ENCODE measurements around the gene DOLK. TPM values are rescaled to one million over a fixed set of nuclear protein-coding genes. Genes with fewer than 3 reads are reported as not detected.

DOLK gene
- total RNA-seq, 1 experiment from 2014 or later: 14.8 TPM

DNA sequence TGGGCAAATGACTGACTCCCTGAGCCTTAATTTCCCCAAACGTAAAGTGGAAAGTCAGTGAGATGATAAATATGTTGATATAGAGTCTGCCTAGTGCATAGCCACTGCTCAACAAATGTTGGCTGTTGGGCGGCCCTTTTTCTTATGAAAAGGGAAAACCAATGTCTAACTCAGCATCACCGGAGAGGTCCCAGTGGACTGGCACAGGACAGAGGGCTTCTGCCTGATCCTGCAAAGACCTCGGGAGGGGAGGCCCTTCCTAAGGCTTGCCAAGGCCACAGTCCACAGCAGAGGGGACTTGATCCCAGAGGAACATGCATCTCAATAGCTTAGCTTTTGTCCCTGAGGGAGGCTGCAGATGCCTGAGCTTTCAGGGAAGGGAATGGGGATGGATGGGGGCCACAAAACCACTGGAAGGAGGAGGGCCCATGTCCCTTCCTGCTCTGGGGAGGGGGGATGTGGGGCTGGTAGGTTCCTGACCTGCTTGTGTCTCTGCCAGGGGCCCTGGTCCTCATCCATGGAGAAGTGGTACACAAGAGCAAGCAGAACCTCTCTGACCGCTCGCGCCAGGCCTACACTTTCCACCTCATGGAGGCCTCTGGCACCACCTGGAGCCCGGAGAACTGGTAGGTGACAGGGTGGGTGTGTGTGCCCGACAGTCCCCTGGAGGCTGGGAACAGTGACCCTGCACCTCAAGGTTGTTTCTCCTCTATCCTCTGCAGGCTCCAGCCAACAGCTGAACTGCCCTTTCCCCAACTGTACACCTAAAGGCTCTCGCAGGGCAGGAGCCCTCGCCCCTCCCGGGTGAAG is 6.3 kb downstream of the DOLK start:
- CTCF ChIA-PET: interaction anchor here (0.9 kb wide), 1 partner anchor 12 kb away, joined by 3 read pairs; no protein-coding TSS in a partner anchor
- TF ChIP-seq, protein P1, sequence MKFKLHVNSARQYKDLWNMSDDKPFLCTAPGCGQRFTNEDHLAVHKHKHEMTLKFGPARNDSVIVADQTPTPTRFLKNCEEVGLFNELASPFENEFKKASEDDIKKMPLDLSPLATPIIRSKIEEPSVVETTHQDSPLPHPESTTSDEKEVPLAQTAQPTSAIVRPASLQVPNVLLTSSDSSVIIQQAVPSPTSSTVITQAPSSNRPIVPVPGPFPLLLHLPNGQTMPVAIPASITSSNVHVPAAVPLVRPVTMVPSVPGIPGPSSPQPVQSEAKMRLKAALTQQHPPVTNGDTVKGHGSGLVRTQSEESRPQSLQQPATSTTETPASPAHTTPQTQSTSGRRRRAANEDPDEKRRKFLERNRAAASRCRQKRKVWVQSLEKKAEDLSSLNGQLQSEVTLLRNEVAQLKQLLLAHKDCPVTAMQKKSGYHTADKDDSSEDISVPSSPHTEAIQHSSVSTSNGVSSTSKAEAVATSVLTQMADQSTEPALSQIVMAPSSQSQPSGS (CRISPR knock-in tag; IDR thresholded peaks at IDR 0.05; ENCODE audit: borderline replicate concordance, low read depth): no peak
- TF ChIP-seq, protein P2, sequence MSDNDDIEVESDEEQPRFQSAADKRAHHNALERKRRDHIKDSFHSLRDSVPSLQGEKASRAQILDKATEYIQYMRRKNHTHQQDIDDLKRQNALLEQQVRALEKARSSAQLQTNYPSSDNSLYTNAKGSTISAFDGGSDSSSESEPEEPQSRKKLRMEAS (CRISPR knock-in tag; IDR thresholded peaks at IDR 0.05): no peak
- TF ChIP-seq, protein P3, sequence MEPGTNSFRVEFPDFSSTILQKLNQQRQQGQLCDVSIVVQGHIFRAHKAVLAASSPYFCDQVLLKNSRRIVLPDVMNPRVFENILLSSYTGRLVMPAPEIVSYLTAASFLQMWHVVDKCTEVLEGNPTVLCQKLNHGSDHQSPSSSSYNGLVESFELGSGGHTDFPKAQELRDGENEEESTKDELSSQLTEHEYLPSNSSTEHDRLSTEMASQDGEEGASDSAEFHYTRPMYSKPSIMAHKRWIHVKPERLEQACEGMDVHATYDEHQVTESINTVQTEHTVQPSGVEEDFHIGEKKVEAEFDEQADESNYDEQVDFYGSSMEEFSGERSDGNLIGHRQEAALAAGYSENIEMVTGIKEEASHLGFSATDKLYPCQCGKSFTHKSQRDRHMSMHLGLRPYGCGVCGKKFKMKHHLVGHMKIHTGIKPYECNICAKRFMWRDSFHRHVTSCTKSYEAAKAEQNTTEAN (CRISPR knock-in tag; IDR thresholded peaks at IDR 0.05): no peak
- TF ChIP-seq ZNF396 (CRISPR knock-in tag; IDR thresholded peaks at IDR 0.05; ENCODE audit: borderline replicate concordance) (no peak), NFATC4 (CRISPR knock-in tag; IDR thresholded peaks at IDR 0.05) (no peak), KAT7 (CRISPR knock-in tag; IDR thresholded peaks at IDR 0.05; ENCODE audit: borderline replicate concordance) (no peak)
- Mint-ChIP-seq H3K27ac (no peak overlapping the region; the same call in 1 of the 2 replicates), H3K36me3 (peaks cover 5% of the 10 kb centered on the region), H3K4me1 (peaks cover 1% of the 10 kb centered on the region), H3K9me3 (no peaks in the 10 kb centered on the region), H3K4me3 (no peak overlapping the region), H3K27me3 (ENCODE audit: low read depth) (no peaks in the 10 kb centered on the region)
- POLR2A ChIA-PET: no interaction called here
- no peak for ATAC-seq
- no peak for DNase-seq (ENCODE audit: low spot score)

DNA sequence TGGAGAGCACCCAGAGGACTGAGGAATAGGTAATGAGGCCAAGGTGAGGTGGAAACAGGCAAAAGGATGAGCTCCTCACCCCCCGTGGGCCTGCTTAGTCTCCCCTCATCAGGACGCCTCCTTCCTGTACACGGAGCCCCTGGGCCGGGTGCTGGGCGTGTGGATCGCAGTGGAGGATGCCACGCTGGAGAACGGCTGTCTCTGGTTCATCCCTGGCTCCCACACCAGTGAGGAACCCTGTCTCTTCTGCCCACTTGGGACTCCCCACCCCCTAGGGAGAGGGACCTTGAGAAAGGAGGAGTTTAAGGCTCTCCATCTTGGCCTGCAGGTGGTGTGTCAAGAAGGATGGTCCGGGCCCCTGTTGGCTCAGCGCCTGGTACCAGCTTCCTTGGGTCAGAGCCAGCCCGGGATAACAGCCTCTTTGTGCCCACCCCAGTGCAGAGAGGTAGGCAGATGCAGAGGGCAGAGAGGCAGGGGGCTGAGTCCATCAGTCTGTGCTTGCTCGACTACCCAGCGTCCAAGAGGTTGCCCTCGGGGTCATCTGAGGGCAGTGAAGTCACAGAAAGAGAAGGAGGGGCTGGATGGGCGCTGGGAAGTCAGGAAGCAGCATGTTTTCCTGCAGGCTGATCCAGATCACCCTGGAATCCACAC is 7.0 kb downstream of the DOLK start:
- Mint-ChIP-seq H3K36me3 (no peaks in the 10 kb centered on the region), H3K27me3 (ENCODE audit: low read depth) (no peaks in the 10 kb centered on the region), H3K4me1 (no peaks in the 10 kb centered on the region), H3K9me3 (no peaks in the 10 kb centered on the region), H3K27ac (no peak overlapping the region; the same call in 1 of the 2 replicates), H3K4me3 (no peak overlapping the region)
- no peak for DNase-seq (ENCODE audit: low spot score)
- no peak for ATAC-seq
- ChIA-PET POLR2A (interaction anchor here (0.7 kb wide), 1 partner anchor 132 kb away, joined by 4 read pairs; no protein-coding TSS in a partner anchor), CTCF (interaction anchor here (0.6 kb wide), 1 partner anchor 12 kb away, joined by 3 read pairs; no protein-coding TSS in a partner anchor)
- TF ChIP-seq, protein P4, sequence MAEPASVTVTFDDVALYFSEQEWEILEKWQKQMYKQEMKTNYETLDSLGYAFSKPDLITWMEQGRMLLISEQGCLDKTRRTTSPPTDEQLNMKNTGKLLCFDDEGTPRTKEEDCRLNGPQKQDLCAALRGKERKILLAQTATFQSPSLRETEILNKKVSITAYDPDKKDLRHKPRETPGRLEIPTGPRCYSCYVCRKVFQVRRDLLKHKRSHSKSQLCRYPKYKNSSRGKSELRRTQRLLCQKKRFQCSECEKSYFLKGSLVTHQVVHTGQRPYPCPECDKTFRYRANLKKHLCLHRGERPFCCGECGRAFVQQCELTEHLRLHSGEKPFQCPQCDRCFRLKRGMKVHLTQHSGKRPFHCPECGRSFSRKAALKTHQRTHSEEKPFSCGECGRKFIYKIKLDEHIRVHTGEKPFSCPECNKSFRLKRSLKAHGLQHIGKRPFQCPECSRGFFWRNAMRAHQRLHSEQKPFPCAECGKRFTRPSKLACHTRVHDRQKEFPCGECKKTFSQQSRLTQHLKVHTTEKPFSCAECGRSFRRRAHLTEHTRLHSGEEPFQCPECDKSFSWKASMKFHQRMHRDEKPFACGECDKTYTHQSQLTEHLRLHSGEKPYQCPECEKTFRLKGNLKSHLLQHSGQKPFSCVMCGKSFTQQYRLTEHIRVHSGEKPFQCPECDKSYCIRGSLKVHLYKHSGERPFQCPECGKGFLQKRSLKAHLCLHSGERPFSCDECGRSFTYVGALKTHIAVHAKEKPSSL (CRISPR knock-in tag; conservative IDR thresholded peaks at IDR 0.05): no peak
- no peak for TF ChIP-seq ETV6 (CRISPR knock-in tag; IDR thresholded peaks at IDR 0.05)
- TF ChIP-seq, protein P5, sequence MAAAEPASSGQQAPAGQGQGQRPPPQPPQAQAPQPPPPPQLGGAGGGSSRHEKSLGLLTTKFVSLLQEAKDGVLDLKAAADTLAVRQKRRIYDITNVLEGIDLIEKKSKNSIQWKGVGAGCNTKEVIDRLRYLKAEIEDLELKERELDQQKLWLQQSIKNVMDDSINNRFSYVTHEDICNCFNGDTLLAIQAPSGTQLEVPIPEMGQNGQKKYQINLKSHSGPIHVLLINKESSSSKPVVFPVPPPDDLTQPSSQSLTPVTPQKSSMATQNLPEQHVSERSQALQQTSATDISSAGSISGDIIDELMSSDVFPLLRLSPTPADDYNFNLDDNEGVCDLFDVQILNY (CRISPR knock-in tag; IDR thresholded peaks at IDR 0.05): no peak
- TF ChIP-seq GABPB1 (CRISPR knock-in tag; IDR thresholded peaks at IDR 0.05): no peak
- TF ChIP-seq, protein P6, sequence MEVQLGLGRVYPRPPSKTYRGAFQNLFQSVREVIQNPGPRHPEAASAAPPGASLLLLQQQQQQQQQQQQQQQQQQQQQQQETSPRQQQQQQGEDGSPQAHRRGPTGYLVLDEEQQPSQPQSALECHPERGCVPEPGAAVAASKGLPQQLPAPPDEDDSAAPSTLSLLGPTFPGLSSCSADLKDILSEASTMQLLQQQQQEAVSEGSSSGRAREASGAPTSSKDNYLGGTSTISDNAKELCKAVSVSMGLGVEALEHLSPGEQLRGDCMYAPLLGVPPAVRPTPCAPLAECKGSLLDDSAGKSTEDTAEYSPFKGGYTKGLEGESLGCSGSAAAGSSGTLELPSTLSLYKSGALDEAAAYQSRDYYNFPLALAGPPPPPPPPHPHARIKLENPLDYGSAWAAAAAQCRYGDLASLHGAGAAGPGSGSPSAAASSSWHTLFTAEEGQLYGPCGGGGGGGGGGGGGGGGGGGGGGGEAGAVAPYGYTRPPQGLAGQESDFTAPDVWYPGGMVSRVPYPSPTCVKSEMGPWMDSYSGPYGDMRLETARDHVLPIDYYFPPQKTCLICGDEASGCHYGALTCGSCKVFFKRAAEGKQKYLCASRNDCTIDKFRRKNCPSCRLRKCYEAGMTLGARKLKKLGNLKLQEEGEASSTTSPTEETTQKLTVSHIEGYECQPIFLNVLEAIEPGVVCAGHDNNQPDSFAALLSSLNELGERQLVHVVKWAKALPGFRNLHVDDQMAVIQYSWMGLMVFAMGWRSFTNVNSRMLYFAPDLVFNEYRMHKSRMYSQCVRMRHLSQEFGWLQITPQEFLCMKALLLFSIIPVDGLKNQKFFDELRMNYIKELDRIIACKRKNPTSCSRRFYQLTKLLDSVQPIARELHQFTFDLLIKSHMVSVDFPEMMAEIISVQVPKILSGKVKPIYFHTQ (CRISPR knock-in tag; IDR thresholded peaks at IDR 0.05): no peak
- TF ChIP-seq, protein P7, sequence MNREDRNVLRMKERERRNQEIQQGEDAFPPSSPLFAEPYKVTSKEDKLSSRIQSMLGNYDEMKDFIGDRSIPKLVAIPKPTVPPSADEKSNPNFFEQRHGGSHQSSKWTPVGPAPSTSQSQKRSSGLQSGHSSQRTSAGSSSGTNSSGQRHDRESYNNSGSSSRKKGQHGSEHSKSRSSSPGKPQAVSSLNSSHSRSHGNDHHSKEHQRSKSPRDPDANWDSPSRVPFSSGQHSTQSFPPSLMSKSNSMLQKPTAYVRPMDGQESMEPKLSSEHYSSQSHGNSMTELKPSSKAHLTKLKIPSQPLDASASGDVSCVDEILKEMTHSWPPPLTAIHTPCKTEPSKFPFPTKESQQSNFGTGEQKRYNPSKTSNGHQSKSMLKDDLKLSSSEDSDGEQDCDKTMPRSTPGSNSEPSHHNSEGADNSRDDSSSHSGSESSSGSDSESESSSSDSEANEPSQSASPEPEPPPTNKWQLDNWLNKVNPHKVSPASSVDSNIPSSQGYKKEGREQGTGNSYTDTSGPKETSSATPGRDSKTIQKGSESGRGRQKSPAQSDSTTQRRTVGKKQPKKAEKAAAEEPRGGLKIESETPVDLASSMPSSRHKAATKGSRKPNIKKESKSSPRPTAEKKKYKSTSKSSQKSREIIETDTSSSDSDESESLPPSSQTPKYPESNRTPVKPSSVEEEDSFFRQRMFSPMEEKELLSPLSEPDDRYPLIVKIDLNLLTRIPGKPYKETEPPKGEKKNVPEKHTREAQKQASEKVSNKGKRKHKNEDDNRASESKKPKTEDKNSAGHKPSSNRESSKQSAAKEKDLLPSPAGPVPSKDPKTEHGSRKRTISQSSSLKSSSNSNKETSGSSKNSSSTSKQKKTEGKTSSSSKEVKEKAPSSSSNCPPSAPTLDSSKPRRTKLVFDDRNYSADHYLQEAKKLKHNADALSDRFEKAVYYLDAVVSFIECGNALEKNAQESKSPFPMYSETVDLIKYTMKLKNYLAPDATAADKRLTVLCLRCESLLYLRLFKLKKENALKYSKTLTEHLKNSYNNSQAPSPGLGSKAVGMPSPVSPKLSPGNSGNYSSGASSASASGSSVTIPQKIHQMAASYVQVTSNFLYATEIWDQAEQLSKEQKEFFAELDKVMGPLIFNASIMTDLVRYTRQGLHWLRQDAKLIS (CRISPR knock-in tag; IDR thresholded peaks at IDR 0.05; ENCODE audit: borderline replicate concordance): no peak
- TF ChIP-seq, protein P8, sequence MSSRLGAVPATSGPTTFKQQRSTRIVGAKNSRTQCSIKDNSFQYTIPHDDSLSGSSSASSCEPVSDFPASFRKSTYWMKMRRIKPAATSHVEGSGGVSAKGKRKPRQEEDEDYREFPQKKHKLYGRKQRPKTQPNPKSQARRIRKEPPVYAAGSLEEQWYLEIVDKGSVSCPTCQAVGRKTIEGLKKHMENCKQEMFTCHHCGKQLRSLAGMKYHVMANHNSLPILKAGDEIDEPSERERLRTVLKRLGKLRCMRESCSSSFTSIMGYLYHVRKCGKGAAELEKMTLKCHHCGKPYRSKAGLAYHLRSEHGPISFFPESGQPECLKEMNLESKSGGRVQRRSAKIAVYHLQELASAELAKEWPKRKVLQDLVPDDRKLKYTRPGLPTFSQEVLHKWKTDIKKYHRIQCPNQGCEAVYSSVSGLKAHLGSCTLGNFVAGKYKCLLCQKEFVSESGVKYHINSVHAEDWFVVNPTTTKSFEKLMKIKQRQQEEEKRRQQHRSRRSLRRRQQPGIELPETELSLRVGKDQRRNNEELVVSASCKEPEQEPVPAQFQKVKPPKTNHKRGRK (CRISPR knock-in tag; IDR thresholded peaks at IDR 0.05; ENCODE audit: borderline replicate concordance): no peak
- no peak for TF ChIP-seq ZNF671 (CRISPR knock-in tag; IDR thresholded peaks at IDR 0.05)
- no peak for TF ChIP-seq JUN (CRISPR knock-in tag; IDR thresholded peaks at IDR 0.05)
